GM21786 (cell line): ENCODE measurements around the gene IL17B.
"Not testable (repeated sequence)": the region's sequence is repeated elsewhere in the genome, so short reads cannot be mapped to it uniquely, and the experiment has no call there.

Experiments
- ATAC-seq: cut with Tn5 transposase; IDR thresholded peaks from one replicate; pipeline ENCODE4 v1.9.1; 2021; ENCODE audit not compliant: unreplicated experiment

The IL17B gene

DNA sequence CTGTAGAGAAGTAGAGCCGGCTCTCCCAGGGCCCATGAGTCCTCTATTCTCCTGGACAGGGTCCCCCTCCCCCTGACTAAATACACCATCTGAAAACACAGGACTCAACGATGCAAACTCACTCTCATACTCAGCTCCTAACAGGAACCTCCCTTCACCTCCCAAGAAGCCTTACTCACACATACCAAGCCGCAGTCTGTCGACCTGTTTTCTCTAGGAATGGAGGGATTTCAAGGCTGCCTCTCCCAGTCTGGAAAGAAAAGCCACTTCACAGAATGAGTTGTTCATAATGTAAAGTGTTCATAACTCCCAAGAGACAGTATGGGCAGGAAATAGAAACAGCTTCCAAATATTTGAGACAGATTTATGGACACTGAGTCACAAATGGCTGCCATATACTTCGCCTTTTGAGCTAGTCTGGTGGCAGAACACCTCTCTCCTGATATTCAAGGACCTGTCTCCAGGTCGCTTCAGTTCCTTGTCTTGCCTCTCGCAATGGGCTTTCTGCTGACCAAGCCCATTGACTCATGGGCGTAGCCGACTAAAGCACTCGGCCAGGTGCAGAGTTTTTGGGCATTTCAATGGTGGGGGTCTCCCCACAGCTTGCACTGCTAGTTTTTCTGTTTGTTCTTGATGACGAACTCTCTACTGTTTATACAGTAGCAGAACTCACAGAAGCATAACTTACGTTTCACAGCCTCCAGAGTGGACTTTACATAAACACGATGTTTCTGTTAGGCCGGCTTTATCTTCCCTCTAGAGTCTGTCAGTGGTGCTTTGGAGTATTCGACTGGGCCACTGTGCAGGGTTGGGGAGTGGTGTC lies 25.0 kb upstream of the IL17B start:
- ATAC-seq, result no peak

DNA sequence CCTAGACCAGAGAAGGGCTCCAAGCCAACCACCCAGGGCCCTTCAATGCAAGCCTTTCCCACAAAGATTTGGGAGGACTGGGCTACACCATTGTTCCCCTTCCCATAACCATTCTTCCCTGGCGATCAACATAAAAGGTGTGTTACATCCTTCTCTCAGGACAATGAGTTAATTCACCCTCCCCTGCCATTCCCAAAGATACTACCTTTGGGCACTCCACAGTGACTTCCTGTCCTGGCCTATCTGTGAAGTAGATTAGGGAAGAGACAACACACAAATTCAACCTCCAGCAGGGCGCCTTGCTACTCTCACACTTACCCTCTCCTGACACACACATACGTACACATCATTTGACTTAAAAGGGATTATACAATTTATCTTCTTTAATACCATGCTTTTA lies 23.2 kb upstream of the IL17B start:
- no peak for ATAC-seq

DNA sequence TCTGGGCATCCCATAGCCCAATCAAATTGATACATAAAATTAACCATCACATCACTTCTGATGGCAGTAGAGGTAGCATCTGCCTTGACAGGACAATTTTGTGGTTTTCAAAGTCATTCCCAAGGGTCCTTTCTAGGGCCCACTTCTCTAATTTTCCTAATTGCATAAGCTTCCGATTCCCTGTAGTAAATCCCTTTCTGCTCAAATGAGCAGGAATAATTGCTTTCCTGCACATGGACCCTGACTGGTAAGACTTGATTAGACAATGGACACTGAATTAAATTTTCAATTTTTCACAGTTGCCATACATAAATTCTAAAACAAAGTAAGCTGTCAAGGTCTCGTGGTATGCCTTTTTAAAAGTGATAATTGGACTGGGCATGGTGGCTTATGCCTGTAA lies 22.0 kb upstream of the IL17B start:
- no peak for ATAC-seq

DNA sequence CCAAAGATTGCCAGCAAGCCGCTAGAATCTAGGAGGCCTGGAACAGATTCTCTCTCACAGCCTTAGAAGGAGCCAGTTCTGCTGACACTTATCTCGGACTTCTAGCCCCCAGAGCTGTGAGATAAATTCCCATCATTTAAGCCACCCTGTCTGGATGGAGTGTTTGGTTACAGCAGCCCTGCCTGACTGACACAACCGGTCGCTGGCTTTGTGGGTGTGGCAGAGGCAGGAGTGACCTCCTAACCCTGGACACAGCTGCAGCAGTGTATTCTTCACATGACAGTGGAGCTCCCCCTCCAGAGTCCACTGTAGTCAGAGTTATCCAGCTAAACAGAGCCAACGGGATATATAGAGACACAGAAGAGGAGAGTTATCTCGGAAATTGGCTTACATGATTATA lies 21.2 kb upstream of the IL17B start:
- no peak for ATAC-seq

DNA sequence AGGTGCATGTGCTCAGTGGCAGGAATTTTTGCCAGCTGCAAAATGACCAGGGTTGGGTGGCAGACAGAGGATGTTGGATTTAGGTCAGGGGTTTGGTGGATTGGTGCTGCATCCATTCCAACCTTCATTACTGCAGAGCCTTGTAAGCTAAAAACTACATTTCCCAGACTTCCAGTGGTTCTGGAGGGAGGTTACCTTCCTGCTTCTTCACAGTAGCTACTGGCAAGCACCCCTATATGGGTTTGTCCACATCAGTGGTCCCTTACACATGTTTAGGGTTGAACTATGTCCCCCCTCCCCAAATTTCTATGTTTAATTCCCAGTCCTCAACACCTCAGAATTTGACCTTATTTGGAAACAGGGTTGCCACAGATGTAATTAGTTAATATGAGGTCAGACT lies 20.7 kb upstream of the IL17B start:
- ATAC-seq, result no peak

DNA sequence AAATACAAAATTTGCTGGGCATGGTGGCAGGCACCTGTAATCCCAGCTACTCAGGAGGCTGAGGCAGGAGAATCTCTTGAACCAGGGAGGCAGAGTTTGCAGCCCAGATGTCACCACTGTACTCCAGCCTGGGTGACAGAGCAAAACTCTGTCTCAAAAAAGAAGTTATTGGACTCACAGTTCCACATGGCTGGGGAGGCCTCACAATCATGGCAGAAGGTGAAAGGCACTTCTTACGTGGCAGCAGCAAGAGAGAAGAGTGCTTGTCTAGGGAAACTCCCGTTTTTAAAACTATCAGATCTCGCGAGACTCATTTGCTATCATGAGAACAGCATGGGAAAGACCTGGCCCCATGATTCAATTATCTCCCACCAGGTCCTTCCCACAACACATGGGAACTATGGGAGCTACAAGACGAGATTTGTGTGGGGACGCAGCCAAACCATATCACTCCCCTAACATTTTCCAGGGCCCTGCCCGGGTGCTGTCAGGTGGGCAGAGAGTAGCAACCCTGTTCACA lies 19.7 kb upstream of the IL17B start:
- not testable (repeated sequence) for ATAC-seq

DNA sequence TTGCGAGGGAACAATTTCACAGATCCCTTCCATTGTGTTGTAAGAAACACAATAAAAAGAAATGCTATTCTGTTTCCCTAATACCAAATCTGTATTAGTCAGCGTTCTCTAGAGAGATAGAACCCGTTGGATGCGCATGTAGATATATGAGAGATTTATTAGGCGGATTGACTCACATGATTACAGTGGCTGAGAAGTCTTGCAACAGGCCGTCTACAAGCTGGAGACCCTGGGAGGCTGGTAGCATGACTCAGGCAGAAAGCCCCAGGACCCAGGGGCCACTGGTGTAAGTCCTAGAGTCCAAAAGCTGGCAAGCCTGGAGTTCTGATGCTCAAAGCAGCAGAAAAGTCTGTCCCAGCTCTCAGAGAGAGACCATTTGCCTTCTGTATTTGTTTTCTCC lies 18.4 kb upstream of the IL17B start:
- no peak for ATAC-seq

DNA sequence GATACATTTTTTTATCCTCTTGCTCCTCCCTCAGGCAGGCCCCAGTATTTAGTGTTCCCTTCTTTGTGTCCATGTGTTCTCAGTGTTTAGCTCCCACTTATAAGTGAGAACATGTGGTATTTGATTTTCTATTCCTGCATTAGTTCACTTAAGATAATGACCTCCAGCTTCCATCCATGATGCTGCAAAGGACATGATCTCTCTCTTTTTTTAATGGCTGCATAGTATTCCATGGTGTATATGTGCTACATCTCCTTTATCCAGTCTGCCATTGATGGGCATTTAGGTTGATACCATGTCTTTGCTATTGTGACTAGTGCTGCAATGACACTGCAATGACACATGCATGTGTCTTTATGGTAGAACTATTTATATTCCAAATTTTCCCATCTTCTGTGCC lies 15.9 kb upstream of the IL17B start:
- not testable (repeated sequence) for ATAC-seq

DNA sequence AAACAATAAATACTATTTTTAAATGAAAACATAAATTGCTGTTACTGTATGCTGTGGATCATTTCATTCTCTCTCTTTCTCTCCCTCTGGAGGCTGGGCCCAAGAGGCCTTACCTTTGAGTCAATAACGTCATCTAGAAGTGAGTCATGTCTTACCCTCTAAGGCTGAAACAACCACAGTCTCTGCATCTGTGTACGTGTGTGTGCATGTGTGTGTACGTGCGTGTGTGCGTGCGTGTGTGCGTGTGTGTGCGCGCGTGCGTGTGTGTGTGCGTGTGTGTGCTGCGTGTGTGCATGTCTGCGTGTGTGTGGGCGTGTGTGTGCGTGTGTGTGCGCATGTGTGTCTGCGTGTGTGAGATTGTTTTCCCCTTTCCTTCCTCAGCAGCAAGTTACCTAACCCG lies 13.6 kb upstream of the IL17B start:
- no peak for ATAC-seq

DNA sequence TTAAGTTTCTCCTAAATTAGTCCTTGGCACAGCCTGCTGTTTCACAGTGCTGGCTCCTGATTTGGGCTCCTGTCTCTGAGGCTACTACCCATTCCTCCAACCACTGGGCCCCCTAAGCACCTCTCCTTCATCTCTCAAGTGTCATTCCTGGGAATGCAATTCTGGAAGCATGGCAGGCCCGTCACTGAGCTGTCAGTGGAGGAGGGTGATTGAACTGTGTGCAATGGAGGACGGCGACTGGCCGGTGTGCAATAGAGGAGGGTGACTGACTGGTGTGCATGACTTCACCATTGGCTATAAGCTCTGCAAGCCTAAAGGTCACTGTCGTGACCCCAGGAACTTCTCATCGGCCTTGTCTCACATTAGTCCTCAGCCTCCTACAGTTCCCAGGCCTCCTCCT lies 12.4 kb upstream of the IL17B start:
- ATAC-seq, result no peak

DNA sequence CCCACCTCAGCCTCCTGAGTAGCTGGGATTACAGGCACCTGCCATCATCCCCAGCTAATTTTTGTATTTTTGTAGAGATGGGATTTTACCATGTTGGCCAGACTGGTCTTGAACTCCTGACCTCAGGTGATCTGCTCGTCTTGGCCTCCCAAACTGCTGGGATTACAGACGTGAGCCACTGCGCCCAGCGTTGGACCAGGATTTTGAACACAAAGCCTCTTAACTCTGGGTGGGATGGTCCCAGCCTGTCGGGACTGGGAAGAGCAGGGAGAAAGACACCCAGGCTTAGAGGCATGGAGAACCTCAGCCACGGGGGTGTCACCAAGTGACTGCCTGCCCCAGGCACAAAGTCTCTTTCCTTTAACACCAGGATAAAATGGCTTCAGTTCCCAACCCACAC lies 12.0 kb upstream of the IL17B start:
- not testable (repeated sequence) for ATAC-seq

DNA sequence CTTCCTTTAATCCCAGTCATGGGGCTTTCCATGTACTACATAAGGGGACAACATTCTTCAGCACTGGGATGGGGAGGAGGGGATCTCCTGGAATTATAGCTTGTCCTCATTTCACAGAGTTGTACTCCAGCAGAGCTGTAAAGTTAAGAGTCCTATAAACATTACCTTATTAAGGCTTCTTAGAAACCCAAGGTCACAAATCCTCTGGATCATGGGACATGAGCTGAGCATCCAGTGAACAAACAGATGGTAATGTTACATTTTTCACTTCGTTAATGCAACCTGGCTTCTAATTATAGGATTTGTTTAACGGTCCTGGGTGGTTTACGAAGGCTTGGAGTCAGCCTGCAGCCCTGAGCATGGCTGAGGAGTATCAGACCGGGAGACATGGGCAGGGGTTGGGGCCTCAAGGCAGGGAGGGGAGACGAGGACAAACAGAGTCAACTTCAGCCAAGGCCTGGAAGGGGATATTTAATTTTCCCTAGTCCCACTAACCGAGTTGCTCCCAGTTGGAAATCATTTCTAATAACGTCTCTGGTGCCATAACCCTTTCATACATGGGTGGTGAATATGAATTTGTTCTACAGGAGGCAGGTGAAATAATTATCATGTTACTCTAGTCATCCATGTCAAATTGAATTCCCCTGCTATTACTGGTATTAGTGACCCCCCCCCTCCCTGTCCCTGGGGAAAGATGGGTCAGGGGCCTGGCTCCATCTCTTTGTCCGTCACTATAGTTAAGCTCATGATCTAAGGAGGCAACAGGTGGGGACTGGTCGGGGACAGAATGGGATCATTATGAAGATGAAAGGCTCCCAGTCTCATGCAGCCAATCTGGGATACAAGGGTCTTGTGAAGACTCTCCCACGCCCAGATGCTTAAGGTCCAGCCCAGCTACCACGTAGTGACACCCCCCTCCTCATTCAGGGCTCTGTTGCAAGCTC lies 10.7 kb upstream of the IL17B start:
- ATAC-seq, result no peak

DNA sequence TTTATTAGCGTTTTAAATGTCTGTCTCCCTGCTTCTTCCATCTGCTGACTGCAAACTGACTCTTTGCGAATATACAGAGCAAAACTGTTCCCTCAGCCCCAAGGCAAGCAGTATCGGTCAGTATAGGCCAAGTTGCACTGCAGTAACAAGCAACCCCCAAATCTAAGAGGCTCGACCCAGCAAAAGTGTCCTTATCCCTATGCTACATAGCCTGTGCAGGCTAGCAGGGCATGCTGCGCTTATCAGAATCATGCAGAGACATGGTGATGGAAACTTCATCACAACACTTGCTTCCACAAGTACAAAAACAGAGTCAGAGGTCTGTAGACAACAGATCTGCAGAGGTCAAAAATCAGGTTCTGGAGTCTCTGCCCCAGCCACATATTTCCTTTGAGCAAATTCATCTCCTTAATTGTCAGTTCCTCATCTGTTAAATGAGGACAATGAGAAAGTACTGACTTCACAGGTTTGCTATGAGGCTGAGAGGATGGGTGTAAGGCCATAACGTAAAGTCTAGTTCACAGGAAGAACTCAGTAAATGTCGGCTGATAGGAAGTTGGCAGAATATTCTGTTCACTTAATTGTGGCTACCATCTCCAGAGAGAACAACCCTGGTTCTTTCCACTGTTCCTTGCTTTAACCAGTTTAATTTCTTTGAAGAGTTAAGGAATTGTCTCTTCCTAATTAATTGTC lies 9.6 kb upstream of the IL17B start:
- no peak for ATAC-seq

DNA sequence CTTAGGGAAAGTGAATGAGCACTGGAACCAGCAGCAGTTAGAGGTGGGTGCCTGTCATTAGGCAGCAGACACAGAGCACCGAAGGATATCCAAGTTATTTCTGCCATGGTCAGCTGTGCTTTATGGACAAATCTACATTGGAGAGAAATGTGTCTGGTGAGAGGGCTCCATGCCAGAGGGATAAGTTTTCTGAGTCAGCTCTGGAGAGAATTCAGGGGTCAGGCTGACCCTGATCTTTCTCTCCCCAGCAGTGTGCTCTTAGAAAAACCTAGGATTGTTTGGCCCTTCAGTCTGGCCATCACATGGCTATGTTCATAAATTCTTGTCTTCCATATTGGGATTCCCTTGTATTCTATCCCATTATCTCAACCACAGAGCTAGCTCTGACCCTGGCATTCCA lies 8.9 kb upstream of the IL17B start:
- ATAC-seq, result no peak

DNA sequence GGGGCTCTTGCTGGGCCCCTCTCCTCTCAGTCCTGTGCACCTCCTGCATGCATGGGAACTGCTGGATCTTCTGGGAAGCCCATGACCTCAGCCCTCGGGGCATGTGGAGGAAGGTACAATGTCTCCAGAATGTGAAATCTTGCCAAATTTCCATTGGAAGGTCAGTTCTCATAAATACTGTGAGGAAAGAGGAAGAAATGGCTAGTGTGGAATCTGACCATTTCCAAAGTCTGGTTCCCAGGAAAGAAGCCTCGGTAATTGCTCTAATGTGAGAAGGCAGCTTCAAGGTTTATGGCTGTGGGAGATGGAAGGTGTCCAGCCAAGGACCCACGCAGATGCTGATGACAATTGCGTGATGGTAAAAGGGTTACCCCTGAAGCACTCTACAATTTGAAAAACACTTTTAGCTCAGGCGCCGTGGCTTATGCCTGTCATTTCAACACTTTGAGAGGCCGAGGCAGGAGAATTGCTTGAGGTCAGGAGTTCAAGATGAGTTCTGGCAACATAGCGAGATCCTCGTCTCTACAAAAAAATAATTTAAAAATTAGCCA lies 8.1 kb upstream of the IL17B start:
- no peak for ATAC-seq

DNA sequence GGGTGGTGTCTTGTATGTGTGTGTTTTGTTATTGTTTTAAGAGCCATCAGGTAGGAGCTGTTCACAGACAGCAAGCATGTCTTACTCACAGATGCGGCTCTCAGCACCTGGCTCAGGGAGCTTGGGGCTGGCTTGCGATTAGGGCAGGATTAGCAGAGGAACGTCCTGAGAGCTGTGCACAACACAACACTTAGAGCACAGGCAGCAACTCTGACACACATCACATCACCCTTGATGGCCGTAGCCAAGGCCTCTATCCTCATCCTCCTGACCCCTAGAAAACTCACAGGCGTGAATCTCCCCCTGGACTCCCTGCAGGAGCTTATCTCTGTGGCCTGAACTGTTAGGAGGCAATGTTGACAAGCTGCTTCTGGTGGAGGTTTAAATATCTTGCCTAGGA lies 7.1 kb upstream of the IL17B start:
- ATAC-seq, result no peak

DNA sequence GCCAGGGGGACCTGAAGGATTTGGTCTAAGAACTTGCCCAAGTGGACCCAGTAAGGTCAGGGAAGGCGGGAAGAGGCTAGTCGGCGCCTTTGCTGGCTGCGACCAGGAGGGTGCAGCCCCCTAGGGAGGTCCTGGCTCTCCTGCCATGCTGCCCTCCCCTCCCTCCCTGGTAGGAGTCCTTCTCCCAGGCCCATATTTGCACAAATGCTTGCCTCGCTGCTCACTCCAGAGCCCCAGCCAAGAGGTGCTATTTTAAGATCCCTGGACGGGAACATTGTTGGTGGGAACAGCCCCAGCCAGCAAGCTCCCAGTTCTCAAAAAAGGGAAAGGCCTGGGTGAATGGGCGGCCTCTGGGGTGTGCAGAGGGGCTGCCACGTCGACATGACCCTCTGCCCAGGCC lies 4.3 kb upstream of the IL17B start:
- ATAC-seq, result no peak

DNA sequence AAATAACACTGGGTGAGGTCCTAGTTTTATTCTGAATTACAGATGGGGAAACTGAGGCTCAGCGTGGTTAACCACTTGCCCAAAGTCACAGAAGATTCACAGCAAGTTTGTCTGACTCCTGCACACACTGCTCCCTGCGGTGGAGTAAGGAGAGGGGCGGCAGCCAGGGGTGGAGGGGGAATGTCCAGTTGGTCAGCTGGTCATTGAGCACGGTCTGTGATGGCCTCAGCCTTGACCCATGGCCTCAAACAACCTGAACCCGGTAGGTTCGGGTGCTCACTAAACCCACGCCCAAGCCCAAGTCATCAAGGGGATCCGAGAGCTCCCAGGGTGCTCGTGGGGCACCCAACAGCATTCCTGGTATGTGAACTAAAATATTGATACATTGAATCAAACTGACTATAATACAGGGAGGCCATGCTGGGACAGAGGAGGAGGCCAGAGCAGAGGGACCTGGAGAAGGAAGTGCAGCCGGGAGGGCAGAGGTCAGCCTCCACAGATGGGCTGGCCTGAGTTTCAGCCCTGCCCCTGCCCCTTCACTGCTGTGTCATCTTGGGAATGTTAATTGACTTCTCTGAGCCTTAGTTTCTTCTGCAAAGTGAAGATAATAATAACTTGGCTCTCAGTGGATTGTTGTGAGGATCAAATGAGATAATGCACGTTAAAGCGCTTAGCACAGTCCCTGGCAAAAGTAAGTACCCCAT lies 3.6 kb upstream of the IL17B start:
- no peak for ATAC-seq

DNA sequence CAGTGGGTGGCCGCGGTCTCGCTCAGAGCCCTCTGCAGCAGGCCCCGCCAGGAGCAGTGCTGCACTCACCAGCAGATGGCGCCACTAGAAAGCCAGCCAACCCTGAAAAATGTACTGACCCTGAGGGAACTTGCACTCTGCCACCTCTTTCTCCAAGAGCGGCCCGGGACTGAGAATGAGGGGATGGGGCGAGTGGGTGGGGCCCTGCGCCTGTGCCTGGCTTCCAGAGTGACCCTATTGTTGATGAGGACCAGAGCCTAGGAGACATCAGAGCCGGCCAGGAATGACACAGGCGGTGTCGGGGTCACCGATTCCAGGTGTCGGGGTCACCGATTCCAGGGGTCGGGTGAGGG lies 2.9 kb upstream of the IL17B start:
- peak; percentile 58 for ATAC-seq

DNA sequence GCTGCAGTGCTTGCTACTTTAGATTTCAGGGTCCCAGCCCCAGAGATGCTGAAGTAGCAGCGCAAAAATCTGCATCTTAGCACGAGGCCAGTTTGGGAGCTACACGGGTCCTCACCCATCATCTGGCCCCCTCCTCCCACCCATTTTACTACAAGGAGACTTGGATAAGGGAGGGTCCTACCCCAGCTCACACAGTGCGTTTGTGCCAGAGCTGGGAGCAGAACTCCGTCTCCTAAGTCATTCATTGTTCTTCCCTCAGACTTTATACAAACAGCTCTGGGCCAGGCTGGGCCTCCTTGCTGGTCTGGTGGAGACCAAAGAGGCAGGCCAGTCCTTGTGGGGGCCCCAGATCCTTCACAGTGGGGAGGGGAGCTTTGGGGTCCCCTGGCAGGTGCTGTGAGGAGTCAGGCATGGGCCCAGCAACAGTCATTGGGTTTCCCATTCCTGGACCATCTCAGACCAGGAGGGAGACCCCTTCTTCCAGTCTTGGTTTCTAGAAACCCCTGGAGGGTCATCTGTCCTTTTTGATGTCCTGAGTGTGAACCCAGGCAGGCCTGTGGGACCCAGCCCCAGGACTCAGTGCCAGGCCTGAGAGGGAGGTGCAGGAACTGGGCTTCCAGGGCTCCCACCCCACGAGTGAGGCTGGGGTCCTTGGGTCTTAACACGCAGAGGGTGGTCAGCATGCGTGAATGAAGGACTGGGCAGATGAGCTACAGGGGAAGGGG lies 2.3 kb upstream of the IL17B start:
- ATAC-seq, result peak; percentile 19
